HCT116 (cell line): ENCODE measurements around the gene SUPT5H.

Experiments used
- RAD21 ChIP-seq: IDR thresholded peaks from 2 replicates; pipeline ENCODE4 v1.6.1; 2012; ENCODE audit warnings: low read depth, mild to moderate bottlenecking
- SIN3A ChIP-seq: IDR thresholded peaks from 2 replicates; pipeline ENCODE4 v1.6.1; 2012; ENCODE audit warnings: low read depth
- TF ChIP-seq, protein P1 (sequence below): IDR thresholded peaks from 2 replicates; pipeline ENCODE4 v1.6.1; 2012
- TF ChIP-seq, protein P2 (sequence below), 3 experiments: fragments of 200-600 bp in 1 of 3; sonication (generic) in 1 of 3; IDR thresholded peaks in 2 of 3; conservative IDR thresholded peaks in 1 of 3; 2 replicates each; pipeline ENCODE4 v1.5.1; 2012 to 2017; ENCODE audit warnings: low read depth in 2 of 3, low read length in 2 of 3, antibody characterized with exemption in 1 of 3, borderline replicate concordance in 1 of 3, control low read depth in 1 of 3, mild to moderate bottlenecking in 1 of 3, mixed read lengths in 1 of 3, mixed run types in 1 of 3, moderate library complexity in 1 of 3; ENCODE audit not compliant: insufficient read depth in 1 of 3

DNA sequence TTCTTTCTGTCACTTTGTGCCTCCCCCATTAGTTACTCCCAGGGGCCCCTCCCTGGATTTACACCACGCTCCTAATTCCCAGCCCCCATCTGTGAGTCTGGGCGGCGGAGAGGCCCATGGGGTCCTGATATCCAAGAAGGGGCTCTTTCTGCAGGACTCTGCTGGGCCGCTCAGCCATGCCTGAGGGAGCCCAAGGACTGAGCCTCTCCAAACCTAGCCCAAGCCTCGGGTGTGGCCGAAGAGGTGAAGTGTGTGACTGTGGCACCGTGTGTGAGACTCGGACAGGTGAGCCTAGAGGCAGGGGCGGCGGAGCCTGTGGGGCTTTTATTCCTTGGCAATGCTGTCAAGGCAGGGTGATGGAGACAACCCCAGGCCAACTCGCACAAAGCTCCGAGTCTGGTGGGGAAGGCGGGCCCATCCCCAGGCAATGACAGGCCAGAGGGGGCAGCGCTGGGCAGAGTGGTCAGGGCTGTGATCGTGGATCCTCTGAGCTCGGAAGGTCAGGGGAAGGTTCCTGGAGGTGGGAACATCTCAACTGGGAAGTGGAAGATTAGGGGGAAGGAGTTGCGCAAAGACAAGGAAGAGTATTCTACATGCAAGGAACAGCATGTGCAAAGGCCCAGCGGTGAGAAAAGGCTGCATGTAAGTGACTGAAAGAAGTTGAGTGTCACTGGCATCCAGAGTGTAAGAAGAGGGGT is 31.3 kb upstream of the SUPT5H start:
- TF ChIP-seq, protein P1, sequence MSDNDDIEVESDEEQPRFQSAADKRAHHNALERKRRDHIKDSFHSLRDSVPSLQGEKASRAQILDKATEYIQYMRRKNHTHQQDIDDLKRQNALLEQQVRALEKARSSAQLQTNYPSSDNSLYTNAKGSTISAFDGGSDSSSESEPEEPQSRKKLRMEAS: no peak
- TF ChIP-seq, protein P2, sequence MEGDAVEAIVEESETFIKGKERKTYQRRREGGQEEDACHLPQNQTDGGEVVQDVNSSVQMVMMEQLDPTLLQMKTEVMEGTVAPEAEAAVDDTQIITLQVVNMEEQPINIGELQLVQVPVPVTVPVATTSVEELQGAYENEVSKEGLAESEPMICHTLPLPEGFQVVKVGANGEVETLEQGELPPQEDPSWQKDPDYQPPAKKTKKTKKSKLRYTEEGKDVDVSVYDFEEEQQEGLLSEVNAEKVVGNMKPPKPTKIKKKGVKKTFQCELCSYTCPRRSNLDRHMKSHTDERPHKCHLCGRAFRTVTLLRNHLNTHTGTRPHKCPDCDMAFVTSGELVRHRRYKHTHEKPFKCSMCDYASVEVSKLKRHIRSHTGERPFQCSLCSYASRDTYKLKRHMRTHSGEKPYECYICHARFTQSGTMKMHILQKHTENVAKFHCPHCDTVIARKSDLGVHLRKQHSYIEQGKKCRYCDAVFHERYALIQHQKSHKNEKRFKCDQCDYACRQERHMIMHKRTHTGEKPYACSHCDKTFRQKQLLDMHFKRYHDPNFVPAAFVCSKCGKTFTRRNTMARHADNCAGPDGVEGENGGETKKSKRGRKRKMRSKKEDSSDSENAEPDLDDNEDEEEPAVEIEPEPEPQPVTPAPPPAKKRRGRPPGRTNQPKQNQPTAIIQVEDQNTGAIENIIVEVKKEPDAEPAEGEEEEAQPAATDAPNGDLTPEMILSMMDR (IDR thresholded peaks at IDR 0.05 in 2 of 3, conservative IDR thresholded peaks at IDR 0.05 in 1 of 3; ENCODE audit: borderline replicate concordance in 1 of 3, insufficient read depth in 1 of 3, low read depth in 2 of 3, low read length in 2 of 3): peak in 2 of 3 experiments; percentile 33 to 35; a peak in 4 of 6 replicates
- TF ChIP-seq SIN3A: no peak
- no peak for TF ChIP-seq RAD21
